DND-41 (cell line): ENCODE measurements around the gene SDHC.

Source experiments
- EZH2 ChIP-seq: IDR thresholded peaks from 3 replicates; pipeline ENCODE4 v1.6.1; 2012; ENCODE audit warnings: borderline replicate concordance, low read depth, mild to moderate bottlenecking, moderate library complexity, low read length, inconsistent platforms; ENCODE audit not compliant: severe bottlenecking
- TF ChIP-seq, protein P1 (sequence below): IDR thresholded peaks from 2 replicates; pipeline ENCODE4 v1.5.1; 2012; ENCODE audit warnings: borderline replicate concordance, low read length, moderate library complexity, mild to moderate bottlenecking; ENCODE audit not compliant: poor library complexity, severe bottlenecking; ENCODE audit errors: extremely low read depth

DNA sequence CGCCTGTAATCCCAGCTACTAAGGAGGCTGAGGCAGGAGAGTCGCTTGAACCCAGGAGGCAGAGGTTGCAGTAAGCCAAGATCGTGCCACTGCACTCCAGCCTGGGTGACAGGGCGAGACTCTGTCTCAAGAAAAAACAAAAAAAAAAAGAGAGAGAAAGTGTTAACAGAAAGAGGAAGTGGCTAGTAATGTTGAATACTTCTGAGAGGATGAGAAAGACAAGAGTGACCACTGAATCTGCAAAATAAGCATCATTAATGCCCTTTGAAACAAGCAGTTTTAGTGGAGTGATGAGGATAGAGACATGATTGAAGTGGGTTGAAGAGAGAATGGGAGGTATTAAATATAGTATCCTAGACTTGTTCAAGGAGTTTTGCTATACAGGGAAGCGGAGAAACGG, 16.1 kb upstream of the SDHC start:
- TF ChIP-seq, protein P1, sequence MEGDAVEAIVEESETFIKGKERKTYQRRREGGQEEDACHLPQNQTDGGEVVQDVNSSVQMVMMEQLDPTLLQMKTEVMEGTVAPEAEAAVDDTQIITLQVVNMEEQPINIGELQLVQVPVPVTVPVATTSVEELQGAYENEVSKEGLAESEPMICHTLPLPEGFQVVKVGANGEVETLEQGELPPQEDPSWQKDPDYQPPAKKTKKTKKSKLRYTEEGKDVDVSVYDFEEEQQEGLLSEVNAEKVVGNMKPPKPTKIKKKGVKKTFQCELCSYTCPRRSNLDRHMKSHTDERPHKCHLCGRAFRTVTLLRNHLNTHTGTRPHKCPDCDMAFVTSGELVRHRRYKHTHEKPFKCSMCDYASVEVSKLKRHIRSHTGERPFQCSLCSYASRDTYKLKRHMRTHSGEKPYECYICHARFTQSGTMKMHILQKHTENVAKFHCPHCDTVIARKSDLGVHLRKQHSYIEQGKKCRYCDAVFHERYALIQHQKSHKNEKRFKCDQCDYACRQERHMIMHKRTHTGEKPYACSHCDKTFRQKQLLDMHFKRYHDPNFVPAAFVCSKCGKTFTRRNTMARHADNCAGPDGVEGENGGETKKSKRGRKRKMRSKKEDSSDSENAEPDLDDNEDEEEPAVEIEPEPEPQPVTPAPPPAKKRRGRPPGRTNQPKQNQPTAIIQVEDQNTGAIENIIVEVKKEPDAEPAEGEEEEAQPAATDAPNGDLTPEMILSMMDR, result no peak
- TF ChIP-seq EZH2, result no peak
